DMS53 treated with DMSO at 0.1 percent for 48 hours (cell line): ENCODE results near the gene PSORS1C1.

ENCODE experiments used
- DNase-seq: peaks from one replicate; lab custom pipeline; 2025; ENCODE audit not compliant: unreplicated experiment; lab: John Stamatoyannopoulos, UW

PSORS1C1 gene

GRCh38 chr6:31094389-31094881, 20.2 kb upstream of the PSORS1C1 start:
- no peak for DNase-seq

DNA sequence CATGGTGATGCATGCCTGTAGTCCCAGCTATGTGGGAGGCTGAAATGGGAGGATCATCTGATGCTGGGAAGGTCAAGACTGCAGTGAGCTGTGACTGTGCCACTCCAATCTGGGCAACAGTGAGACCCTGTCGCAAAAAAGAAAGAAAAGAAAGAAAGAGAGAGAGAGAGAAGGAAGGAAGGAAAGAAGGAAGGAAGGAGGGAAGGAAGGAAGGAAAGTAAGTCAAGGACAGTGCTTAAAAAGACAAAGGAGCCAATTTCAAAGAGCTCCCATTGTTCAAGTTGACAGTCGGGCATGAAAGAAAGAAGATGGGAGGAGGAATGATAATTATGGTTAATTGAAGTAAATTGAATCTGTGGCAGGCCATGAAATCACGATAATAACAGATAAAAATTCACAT, 18.4 kb upstream of the PSORS1C1 start:
- no peak for DNase-seq

GRCh38 chr6:31096656-31097055, 17.9 kb upstream of the PSORS1C1 start:
- no peak for DNase-seq

DNA sequence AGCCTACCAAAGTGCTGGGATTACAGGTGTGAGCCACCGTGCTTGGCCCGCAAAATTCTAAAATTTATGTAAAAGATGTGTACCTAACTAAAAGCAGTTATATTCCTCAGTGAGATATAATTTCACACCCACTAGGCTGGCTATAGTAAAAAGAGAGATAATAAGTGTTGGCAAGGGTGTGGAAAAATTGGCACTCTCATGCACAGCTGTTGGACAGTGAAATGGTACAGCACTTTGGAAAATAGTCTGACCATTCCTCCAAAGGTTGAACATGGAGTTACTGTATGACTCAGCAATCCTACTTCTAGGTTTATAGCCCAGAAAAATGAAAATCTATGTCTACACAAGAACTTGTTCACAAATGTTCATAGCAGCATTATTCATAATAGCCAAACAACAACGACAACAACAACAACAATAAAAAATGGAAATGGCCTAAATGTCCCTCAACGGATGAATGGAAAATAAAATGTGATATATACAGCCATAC, 16.1 kb upstream of the PSORS1C1 start:
- no peak for DNase-seq

- no peak for DNase-seq
Measured at GRCh38 chr6:31103136-31103535, 11.5 kb upstream of the PSORS1C1 start.

- DNase-seq, result no peak
Measured at GRCh38 chr6:31107052-31107451, 7.5 kb upstream of the PSORS1C1 start.

DNA sequence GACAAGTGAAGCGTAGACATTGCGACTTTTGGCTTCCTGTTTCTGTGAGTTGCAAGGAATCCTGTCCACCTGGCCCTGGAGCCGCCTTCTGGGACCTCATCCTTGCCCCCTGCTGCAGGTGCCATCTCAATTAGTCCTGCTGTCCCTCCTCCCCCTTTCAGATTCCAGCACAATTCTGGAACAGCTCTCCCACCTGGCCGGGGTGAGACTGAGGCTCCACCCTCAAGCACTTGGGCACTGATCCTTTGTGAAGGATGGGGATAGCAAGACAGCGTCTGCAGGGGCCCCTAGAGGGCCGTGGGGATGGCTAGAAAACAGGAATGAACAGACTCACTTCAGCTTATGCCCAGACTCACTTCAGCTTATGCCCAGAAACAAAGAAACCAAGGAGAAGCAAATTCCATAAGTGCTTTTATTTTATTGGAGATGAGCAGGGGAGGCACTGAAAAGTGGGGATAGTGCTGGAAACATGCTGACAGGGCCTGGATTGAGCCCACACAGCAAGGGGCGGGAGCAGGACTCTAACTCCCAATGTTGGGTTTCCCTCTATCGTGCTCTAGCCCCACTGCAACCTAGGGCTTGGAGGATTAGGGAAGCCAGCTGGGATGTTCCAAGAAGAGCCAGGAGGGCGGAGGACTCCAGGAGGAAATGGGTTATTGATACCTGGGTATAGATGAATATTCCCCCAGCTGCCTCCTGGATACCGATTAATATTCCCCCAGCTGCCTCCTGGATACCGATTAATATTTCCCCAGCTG, 3.6 kb upstream of the PSORS1C1 start:
- DNase-seq, result no peak

DNA sequence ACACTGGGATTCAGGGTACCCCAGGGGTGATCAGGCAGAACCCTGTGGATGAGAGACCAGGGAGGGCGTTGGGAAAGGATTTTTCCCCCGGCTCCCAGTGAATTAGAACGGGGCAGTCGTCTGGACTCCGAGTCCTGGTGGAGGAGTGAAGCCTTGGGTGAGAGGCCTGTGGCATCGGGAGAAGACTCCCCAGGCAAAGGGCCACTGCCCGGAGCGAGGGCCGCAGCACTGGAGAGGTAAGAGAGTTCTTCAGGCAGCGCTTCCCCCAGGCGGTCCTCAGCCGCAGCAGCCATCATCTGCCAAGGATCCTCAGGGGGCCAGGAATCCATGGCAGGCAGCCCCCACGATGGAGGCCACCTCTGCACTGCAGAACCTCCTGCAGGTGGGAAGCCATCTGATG, 2.9 kb upstream of the PSORS1C1 start:
- no peak for DNase-seq

GRCh38 chr6:31112478-31112877, 2.1 kb upstream of the PSORS1C1 start, which contains the start of gene C6orf15:
Gene C6orf15, minus strand, starts transcription at chr6:31112575. Its CDS starts 20 bp downstream, at chr6:31112555.
- DNase-seq, result no peak

- DNase-seq, result no peak
Measured at GRCh38 chr6:31113861-31114540, 599 bp upstream of the PSORS1C1 start.

DNA sequence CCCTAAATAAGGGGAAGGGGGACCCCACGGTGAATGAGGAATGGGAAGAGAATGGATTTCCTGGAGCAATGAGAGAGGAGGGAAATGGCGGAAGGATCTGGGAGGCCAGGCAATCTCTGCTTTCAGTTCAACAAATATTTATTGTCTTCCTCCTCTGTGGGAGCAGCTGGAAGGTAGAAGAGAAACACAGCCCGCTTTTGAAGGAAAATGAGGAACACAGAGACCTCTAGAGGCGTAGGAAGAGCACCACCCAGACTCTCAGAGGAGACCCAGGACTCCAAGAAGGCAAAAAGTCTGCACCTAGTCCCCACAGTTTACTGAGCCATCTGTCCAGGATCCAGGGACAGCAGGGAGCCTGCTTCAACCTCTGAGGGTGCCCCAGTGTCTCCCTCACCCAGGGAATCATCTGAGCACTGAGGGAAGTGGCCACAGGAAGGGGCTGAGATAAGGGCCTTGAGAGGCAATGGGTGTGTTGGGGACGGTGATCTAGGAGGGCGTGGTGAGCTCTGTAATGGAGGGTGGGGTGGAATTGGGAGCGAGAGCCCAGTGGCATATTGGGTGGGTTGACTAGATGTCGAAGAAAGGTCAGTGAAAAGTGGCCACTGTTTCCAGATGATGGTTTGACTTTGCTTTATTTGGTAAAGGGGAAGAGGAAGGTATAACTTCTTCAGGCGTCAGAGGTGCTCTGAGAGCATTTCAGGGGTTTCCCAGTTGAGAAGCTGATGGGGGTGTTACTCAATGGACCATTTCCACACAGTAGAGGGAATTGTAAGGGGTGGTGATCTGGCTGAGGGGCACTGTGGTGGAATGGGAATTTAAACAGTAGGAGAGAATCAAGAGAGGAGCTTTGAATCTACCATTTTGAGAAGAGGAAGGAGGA, 610 bp downstream of the PSORS1C1 start:
- no peak for DNase-seq

DNA sequence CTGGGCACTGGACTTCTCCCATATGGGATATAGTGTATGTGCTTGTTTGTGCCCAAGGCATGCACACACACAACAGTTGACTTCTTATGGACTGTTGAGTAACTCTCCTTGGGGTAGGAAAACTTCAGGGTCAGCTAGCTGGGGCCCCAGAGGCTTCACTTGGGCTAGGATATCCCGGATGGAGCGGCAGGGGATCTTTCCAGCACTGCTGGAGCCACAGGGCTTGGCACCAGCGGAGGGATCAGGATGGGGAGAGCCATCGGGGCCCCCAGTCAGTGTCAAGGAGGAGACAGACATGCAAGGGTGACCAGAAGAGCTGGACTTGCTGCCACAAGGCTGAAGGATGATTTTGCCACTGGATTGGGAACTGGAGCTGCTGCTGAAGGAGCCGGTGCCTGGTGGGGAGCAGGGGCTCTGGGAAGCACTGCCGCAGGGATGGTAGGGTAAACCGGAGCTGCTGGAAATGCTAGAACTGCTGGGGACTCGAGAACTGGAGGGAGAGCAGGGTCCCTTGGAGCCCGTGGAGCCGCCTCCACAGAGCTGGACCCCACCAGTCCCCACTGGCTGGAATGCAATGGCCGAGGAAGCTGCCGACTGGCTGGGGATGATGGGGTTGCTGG, 1.5 kb downstream of the PSORS1C1 start:
- no peak for DNase-seq

GRCh38 chr6:31116661-31117385, 2.2 kb downstream of the PSORS1C1 start:
- DNase-seq, result peak; percentile 9

DNA sequence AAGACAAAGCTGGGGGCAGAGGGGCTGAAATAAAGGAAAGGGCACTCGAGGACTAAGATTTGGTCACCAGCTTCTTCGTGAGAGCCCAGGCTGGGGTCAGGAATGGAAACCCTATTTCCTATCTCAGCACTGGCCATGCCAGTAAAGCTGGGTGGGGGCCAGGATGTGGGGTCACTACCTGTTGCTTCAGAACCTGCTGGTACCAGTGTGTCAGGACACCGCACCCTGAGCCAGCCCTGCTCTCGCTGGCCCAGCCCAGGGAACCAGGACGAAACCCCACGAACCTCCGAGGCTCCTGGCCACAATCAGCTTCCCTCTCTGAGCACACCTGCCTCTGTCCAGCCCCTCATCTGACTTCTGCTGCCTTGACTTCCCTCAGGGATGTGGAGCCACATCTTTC, 3.6 kb downstream of the PSORS1C1 start:
- no peak for DNase-seq

DNA sequence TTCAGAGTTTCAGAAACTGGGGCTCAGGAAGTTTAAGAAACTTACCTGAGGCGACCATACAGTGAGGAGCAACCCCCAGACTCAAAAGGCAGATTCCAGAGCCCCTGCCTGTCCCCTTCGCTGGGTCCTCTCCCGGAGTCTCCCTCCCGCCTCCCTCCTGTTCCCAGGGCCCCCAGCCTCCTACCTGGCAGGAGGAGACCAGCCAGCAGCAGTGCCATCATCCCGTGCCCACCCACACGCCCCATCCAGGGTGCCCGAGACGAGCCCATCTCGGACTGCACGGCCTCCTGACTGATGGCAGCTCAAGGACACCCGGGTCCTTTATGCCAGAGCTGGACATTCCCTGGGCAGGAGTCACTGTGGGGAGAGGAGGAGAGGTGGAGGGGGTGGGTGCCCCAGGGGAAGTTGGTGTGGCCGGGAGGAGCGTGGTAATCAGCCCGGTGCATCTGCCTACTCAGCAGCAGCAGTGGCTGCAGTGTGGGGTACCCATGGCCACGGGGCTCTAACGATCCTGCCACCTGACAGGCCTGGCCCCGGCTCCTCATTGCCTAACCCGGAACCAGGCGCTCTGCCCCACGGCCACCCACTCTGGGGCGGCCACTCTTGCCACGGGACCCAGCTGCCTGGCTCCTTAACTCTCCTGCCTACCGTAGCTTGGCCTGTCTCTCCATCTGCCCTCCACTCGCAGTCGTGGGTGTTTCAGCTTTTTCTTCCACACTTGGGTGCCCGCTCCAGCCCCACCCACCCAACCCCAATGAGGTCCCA, 5.7 kb downstream of the PSORS1C1 start, which contains the start of gene CDSN:
Gene CDSN (minus strand): TSS at position 296 of the 765 bp plus-strand sequence. CDS start 27 bp downstream, at position 269.
- DNase-seq, result no peak

DNA sequence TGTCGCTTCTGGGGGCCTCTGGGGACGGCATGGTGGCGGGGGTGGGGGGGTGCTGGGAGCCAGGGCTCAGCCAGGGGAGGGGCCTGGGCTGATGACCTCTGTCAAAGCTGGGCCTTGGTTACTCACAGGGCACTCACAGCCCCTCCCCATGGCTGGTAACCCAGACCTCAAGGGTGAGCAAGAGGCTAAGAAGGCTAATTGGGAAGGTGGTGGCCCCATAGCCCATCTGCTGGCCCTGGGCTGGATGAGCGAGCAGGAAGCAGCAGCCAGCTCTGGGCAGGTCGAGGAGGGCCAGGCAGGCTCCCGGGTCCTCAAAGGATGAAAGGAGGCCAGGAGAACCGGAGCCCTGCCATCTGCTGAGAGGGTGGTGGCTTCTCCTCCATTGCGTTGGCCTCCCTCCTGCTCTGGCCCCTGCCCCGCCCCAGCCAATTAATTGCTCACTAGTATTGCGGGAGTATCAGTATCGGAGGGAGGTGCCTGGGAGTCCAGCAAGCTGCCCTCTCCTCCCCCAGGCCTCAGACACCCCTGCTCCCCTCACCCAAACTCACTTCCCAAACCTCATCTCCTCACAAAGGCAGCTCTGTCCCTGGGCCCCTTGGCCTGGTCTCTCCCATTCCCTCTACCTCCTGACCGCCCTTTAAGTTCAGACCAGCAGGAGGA, 6.7 kb downstream of the PSORS1C1 start:
- no peak for DNase-seq

DNA sequence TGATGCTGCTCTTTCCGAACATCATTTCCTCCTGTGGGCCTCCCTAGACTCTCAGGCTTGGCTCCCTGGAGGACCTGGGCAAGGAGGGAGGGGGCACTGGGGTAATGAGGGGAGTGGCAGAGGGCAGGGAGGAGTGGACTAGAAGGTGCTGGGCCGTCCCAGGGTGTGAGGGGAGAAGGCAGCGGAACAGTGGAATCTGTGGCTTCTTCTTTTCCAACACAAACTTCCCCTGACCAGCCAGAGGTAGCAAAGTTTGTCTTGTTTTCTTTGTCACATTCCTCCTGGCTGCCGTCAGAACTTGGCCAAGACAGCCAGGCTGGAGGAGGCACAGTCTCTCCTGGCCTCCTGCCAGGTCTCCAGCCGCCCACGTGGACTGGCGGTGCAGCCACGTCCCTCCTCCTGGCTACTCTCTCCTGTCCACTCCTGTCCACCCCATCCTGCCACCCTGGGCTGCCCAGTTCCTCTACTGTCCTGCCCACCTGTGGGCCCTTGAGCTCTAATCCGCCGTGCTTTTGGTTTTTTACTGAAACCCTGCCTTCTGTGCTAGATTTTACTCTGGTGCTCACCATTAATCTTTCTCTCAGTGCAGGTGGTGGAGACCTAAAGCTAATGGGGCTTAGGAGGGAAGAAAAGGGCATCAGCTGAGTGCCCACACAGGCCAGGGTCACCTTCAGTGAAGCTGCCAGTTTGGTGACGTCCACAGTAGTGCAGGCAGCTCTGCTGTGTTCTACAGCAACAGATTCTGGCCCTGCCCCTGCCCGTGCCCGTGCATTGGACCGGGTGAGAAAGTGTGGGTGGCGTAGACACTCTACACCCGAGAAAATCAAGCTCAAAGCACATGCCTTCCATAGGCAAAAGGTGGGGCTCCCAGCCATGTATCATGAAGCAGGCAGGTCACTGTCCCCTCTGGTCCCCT, 8.4 kb downstream of the PSORS1C1 start:
- DNase-seq, result no peak

- DNase-seq, result no peak
Measured at GRCh38 chr6:31125162-31125561, 10.6 kb downstream of the PSORS1C1 start.
